Measurements from ENCODE around the gene GLRX2.
"Not testable (repeated sequence)": the region's sequence is repeated elsewhere in the genome, so short reads cannot be mapped to it uniquely, and the experiment has no call there.

GRCh38 chr1:193048913-193049312, 56.3 kb downstream of the GLRX2 start:
- not testable (repeated sequence) for TF ChIP-seq EZH2 (IDR thresholded peaks at IDR 0.05; ENCODE audit: low read length, missing control alignments)
- TF ChIP-seq, protein P1, sequence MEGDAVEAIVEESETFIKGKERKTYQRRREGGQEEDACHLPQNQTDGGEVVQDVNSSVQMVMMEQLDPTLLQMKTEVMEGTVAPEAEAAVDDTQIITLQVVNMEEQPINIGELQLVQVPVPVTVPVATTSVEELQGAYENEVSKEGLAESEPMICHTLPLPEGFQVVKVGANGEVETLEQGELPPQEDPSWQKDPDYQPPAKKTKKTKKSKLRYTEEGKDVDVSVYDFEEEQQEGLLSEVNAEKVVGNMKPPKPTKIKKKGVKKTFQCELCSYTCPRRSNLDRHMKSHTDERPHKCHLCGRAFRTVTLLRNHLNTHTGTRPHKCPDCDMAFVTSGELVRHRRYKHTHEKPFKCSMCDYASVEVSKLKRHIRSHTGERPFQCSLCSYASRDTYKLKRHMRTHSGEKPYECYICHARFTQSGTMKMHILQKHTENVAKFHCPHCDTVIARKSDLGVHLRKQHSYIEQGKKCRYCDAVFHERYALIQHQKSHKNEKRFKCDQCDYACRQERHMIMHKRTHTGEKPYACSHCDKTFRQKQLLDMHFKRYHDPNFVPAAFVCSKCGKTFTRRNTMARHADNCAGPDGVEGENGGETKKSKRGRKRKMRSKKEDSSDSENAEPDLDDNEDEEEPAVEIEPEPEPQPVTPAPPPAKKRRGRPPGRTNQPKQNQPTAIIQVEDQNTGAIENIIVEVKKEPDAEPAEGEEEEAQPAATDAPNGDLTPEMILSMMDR (conservative IDR thresholded peaks at IDR 0.05 in 1 of 2, IDR thresholded peaks at IDR 0.05 in 1 of 2; ENCODE audit: low read depth in 1 of 2, low read length in 2 of 2) = not testable (repeated sequence)
